ENCODE data around the gene NPPA.

GRCh38 chr1:11878891-11879190 lies 31.3 kb upstream of the NPPA start:
- TF ChIP-seq CTCF (IDR thresholded peaks at IDR 0.05) = no peak
- no peak for TF ChIP-seq POLR2A (IDR thresholded peaks at IDR 0.05)

Data from suprapubic skin (tissue), 3 donors.